Measurements from ENCODE around the gene MPP4. TPM values are rescaled to one million over a fixed set of nuclear protein-coding genes. Genes with fewer than 3 reads are reported as not detected.

MPP4 gene, protein sequence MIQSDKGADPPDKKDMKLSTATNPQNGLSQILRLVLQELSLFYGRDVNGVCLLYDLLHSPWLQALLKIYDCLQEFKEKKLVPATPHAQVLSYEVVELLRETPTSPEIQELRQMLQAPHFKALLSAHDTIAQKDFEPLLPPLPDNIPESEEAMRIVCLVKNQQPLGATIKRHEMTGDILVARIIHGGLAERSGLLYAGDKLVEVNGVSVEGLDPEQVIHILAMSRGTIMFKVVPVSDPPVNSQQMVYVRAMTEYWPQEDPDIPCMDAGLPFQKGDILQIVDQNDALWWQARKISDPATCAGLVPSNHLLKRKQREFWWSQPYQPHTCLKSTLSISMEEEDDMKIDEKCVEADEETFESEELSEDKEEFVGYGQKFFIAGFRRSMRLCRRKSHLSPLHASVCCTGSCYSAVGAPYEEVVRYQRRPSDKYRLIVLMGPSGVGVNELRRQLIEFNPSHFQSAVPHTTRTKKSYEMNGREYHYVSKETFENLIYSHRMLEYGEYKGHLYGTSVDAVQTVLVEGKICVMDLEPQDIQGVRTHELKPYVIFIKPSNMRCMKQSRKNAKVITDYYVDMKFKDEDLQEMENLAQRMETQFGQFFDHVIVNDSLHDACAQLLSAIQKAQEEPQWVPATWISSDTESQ
- 0.04 to 0.08 TPM (median 0.06 TPM) in 3 of 5 replicates, not detected in the others for total RNA-seq (2022; extraction: Qiagen RNA extraction)

DNA sequence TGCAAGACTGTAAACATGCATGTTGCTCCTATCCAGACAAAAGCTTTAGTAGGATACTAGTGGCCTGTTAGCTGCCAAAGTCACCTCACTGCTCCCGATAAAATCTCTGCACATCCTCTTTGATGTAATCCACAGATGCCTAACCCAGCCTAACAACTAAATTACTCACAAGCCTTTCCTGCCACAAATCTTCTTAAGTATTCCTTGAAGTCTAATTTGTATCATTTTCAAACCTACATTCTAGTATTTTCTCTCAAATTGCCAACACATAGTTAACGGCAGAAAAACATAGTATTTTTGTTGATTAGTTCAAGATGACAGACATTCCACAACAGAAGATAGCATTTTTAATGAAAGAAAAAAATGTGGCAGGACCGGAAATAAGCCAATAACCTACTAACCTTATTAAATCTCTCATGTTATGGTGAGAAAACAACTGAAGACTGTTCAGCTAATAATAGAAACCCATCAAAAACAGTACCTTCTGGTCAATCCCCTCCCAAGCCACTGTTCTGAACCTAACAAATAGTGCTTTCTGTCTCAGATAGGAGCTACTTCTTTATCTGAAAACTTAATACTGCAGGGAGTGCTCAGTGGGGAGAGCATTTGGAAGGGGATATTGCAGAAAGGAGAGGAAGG is at the start of gene MPP4:
TSS of gene MPP4 (minus strand) at position 57 of the 639 bp plus-strand sequence. CDS start 4,690 bp downstream, outside the sequence.

DNA sequence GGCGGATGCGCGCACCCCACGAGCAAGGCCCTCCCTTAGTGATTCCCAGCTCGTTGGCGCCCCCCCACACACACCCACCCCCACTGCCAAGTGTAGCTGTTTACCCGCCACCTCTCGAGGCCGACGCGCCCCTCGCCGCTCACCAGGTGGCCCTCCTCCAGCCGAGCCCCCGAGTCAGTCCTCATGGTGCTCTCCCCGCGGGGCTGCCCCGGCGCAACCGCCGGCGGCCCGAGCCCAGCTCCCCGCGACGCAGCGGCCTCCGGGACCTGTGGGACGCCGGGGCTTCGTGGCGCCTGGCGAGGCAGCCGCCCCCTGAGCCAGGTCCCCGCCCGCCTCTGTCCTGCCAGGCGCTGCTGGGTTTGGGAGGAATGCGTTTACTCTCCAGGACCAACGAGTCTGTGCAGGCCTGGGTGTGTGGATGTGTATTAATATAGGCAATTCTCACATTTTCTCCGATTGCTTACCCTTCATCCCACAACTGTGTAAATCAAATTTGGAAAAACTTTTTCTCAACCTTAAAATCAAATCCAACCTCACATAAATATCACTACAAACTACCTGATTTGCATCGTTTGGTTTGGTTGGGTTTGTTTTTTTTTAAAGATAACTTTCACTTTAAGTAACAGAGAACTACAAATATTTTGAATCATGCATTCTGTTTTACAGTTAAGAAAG is 55.1 kb downstream of the MPP4 start, which contains the start of gene TMEM237:
TSS of gene TMEM237 (minus strand) at position 288 of the 675 bp plus-strand sequence. CDS start at position 185, 103 bp downstream.

Other genes with a start within 250 kb of the MPP4 start
- gene TRAK2, start 247.2 kb downstream of the MPP4 start, total RNA-seq (2022; extraction: Qiagen RNA extraction), result 12.9 to 17.3 TPM (median 16.8 TPM) in 5 replicates
- gene STRADB, start 246.9 kb downstream of the MPP4 start, total RNA-seq (2022; extraction: Qiagen RNA extraction), result 21.2 to 27.8 TPM (median 25.0 TPM) in 5 replicates
- 16.3 to 21.5 TPM (median 20.6 TPM) in 5 replicates for gene TMEM237, start 55.1 kb downstream of the MPP4 start, total RNA-seq (2022; extraction: Qiagen RNA extraction)
- 9.5 to 13.5 TPM (median 12.0 TPM) in 5 replicates for gene ALS2, start 82.3 kb upstream of the MPP4 start, total RNA-seq (2022; extraction: Qiagen RNA extraction)
- gene CDK15, start 107.9 kb upstream of the MPP4 start, total RNA-seq (2022; extraction: Qiagen RNA extraction), result not detected in 5 replicates